ENCODE data around the gene LRRC72.
"Not testable (repeated sequence)": the region's sequence is repeated elsewhere in the genome, so short reads cannot be mapped to it uniquely, and the experiment has no call there.

LRRC72 gene

DNA sequence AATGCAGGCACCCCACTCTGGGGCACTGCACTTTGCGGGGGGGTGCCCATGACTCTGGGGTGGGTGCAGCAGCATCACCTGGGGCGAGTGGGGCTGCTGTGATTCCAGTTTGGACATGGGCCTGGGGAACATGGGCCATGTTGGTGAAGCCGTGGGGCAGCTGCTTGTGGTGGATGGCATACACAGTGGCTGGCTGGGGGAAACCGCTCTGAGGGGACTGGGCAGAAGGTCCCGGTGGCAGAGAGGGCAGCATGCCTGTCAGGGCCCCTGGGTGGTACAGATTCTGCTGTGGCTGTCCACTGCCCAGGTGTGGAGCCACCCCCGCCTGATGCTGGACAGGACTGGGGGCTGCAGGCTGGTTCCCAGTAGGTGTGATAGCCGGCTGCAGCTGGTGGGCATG is 57.2 kb downstream of the LRRC72 start:
- DNase-seq = no peak

DNA sequence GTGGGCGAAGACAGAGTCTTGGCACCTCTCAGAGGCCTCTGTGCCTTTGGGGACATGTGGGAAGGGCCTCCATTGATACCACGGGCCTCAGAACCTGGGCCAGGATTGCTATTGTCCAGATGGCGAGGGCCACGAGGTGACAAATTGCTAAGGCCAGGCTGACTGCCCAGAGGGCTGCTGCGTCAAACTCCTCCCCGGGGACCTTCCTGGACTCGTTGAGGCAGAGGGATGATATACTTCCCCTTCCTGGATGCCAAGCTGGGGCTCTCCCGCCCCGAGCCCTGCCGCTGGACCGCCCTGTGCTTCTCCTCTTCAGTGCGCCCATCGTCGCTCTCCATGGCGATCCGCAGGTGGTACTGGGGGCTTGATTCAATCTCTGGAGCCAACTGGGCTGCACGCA is 58.9 kb downstream of the LRRC72 start:
- DNase-seq = no peak

DNA sequence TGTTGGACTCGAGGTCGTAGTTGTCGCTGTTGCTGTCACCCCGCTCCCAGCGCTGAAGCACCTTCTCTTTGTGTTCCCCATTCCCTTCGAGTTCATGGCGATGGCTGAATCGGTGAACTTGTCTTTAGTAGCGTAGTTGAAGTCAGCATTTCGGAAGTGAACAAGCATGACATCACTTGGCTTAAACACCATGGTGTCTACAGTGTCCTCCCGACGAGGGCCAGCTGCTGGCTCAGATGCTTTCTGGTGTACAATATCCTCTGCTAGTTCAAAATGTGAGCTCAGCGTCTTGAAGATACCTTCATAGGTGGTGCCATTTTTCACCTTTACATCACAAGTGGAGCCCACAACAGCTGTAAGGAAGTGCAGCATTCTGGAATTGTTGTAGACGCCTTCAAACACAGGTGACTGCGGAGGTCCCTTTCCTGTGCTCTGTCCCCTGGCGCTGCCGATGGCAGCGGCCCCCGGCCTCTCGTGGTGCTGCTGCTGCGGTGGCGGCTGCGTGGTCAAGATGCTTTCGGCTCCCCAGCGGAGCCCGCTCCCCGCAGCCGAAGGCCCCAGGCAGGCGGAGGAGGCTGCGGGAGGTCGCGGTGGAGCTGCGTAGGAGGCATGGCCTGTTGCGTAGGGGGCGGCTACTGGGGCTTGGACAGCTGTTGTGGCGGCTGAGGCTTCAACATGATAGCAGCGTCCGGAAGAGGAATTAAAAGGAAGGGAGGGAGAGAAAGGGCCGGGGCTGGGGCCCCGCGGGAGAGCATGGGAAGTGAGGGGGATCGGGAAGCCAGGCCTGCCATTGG is 59.7 kb downstream of the LRRC72 start:
- no peak for DNase-seq

DNA sequence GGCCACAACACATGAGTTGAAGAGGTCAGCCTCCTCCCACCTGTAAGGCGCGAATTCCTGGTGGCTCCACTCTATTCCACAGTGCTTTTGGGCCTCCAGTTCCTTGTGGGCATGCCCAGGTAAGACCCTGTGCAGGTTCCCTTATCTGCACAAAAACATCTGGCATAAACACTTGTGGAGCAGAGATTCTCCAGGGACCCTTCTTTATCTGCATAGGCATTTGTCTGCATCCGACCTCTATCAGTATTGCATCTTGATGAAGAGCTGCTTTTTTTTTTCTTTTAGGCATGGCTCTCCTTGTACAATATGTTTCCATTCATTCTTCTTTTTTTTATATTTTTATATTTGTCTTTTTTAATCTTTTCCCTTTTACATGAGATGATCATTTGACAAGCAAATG is 60.5 kb downstream of the LRRC72 start:
- no peak for DNase-seq

DNA sequence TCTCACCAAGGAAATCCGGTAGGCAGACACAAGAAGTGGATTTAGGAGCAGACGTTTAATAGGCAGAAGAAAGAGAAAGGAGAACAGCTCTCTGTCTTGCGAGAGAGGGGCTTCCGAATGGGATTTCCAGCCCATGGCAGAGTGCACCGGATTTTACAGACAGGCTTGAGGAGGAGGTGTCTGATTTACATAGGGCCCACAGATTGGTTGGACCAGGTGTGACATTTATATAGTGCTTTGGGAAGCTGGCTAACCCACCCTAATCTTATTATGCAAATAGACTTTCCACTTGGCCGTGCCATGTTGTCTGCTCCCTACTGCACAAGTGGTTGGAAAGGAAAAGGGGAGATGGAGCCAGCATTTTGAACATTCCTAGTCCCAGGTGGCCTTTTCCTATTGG is 61.2 kb downstream of the LRRC72 start:
- no peak for DNase-seq

DNA sequence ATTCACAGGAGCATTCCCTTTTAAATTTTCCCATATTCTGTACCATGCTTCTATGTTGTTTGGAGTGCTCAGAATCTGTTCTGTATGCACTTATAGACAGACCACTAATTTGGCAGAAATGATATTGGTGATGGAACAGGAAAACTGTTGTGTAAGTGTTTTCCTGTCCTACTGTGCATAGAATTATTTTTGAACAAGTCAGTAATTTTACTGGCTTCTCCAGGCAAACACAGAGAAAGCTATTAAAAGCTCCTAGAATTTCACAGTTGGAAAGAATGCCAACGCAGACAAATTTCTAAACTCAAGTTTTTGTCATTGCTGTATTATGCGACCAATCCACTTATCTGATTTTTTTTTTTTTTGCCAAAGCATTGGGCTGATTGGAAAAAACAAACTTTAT is 63.3 kb downstream of the LRRC72 start:
- no peak for DNase-seq

DNA sequence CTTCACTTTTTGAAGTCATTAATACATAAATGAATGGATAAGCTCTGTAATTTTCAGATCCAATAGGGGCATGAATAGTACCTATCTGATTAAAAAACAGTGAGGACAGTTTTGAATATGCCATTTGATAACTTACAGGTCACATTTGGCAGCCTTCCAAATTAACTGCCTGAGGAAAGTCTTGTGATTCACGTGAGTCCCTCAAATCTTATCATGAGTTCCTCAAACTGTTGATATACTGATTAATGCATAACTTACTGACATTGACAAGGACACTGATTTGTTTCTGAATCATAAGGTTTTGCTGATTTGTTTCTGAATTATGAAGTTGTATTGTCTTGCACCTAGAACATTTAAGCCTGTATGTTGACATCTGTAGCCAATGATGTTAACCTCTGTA is 63.8 kb downstream of the LRRC72 start:
- no peak for DNase-seq

DNA sequence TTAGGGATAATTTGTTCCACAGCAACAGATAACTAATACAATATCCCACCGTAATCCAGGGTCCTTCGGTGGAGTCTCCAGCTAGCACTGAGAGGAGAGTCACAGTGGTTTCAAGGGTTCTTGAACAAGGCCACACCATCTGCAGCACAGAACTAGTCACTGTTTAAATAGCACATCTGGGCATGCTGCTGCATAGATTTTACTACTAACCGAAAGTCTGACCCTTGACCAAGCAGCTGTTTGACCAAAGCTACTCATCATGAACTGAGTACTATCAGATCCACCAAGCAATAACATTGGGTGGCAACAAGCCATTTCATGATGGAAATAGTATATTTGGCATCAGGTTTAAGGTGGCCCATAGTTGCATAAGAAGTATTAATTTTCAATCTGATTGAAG is 65.8 kb downstream of the LRRC72 start:
- no peak for DNase-seq

DNA sequence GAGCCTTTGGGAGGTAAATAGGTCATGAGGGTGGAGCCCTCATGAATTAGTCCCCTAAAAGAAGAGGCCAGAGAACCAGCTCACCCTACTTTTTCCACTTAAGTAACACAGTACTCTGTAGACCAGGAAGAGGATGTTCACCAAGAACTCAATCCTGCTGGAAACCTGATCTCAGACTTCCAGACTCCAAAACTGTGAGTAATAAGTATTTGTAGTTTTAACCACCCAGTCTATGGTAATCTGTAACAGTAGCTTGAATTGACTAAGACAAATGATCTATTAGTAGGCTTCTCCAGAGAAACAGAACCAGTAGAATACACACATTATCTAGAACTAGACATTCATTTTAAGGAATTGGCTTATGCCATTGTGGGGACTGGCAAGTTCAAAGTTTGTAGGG is 67.4 kb downstream of the LRRC72 start:
- no peak for DNase-seq

DNA sequence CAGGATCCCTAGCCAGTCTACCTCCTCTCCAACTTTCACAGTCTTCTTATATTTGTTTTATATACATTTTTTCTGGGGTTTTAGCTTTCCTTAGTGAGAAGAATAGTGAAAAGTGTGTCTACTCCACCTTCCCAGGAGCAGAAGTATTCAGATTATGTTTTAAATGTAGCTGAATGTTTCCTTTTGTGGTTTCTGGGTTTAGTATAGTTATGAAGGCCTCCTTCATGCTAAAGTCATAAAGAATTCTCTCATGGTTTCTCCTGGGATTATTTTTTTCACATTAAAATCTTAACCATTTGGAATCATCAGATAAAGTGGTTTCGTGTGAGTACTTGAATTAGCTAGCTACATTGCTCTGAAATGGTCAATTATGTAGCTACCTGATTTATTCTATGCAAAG is 68.1 kb downstream of the LRRC72 start:
- no peak for DNase-seq

DNA sequence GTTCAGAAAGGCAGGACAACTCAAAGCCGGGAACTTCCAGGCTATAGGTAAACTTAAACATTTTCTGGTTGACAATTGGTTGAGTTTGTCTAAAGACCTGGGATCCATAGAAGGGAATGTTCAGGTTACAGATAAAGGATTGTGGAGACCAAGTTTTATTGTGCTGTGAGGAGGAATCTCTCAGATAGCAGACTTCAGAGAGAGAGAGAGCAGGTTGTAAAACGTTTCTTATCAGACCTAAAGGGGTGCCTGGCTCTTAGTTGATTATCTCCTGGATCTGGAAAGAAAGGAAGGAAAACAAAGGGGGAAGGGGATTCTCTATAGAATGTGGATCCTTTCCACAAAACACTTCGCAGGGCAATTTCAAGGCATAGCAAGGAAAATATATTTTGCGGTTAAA is 69.0 kb downstream of the LRRC72 start:
- not testable (repeated sequence) for DNase-seq

DNA sequence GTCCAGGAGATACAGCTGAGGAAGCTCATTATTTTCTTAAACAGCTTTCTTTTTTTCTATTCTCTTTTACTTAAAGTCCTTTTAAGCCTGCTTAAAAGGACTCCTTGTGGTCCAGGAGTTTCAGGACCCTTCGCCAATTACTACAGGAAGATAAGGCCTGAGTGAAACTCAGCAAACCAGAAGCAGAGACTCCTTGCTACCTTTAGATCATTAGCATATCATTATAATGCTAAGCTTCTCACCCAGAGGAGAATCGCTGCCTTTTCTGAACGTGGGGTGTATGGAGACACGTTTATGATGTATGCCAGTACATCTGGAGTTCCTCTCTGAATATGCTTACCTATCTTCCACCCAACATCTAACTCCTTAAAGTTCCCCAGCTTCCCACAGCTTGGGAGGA is 71.4 kb downstream of the LRRC72 start:
- no peak for DNase-seq

DNA sequence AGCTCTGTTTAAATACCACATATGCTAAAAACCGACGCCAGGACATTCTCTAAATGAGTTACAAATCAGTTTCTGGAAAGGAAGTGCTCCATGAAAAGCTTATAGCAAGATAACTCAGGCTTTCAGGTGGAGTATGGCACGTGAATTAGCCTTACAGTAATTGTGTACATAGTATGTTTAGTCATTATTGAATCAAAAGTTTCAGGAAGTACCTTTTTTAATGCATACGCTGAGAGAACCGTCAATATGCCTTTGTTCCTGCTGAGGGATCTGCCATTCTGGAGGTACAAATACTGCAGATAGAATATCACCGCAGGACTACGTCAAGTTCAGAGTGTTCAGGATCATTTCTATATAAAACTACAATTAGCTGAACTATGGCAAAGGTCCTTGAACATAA is 73.2 kb downstream of the LRRC72 start:
- DNase-seq = no peak

DNA sequence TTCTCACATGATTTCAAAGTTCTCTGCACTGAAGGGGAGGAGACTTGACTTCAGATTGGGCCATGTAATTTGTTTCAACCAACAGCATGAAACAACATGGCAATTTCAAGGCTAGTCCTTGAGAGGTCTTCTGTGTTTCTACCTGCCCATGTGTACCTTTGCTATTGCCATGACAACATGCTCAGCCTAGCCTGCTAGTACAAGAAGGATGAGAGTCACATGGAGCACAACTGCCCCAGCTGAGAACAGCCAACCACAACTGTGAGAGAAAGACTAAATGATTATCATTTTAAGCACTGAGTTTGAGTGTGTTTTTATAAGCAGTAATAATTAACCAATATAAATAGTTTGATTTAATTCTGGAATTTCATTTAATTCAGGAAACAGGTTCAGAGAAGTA is 77.0 kb downstream of the LRRC72 start:
- no peak for DNase-seq

DNA sequence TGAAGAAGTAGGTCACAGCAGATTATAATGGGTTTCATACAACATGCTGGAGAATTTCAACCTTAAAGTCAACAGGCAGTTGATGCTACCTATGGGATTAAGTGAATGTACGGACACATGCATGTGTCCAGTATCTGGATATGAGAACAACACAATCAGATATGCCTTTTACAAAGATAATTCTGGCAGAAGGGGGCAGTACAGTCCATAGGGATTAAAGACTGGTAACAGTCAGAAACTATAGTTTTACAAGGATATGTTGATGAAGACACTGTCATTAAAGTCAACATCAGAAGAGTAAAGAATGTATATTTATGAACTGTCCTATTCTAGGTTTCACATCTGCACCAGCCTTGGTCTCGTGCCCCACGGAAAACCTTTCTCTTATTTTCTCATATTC is 77.4 kb downstream of the LRRC72 start:
- DNase-seq = no peak

DNA sequence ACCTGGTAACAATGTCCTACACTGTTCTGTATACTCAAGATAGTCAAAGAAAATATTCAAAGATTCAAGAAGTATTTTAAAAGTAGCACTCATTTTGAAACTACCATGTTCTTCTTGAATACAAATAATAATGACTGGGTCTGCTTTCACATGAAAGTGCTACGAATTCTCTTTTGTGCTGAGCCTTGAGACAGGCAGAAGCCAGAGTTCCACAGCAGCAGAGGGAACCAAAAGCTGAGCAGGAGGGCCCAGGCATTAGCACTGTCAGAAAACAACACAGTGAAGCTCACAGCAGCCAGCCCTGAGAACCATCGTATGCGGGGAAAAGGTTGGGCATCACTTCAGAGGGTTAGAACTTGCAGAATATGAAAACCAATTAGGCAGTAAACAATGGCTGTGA is 80.1 kb downstream of the LRRC72 start:
- no peak for DNase-seq

DNA sequence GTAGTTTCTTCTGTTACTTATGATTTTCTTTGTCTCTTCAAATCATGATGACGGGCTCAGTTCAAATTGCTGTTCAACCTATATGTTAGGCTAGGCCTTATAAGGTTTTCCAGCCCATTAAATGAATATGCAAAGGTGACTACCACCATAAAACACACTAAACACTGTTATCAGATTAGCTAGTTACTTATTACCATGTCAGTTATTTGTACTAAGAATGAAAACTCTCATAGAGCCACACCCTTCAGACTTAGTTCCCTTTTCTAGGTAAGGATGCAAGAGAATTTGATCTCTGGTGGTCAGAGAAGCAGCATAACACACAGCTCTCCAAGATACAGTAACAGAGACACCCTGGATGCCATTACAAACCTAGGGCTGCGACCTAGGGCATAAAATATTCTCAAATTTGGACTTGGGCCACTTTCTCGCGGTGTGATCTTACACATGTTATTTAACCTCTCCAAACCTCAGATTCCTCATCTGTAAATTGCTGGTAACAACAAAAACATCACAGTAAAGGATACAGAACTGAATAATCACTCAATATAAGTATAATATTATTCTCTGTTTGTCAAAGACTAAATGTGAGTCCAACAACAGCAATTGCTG is 83.3 kb downstream of the LRRC72 start:
- no peak for DNase-seq

DNA sequence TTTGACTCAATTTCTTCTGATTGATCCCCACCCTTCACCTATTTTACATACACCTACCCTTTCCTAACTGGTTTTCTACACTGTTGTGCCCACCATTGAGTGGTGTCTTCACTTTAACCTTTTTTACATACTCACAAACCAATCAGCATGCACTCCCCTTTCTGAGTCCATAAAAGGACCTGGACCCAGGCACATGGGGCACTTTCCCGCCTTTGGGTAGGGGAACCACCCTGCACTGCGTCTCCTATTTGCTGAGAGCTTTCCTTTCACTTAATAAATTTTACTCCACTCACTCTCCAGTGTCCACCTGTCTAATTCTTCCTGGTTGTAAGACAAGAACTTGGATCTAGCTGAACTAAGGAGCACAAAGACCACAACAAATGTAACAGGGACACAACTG is 85.1 kb downstream of the LRRC72 start:
- no peak for DNase-seq

DNA sequence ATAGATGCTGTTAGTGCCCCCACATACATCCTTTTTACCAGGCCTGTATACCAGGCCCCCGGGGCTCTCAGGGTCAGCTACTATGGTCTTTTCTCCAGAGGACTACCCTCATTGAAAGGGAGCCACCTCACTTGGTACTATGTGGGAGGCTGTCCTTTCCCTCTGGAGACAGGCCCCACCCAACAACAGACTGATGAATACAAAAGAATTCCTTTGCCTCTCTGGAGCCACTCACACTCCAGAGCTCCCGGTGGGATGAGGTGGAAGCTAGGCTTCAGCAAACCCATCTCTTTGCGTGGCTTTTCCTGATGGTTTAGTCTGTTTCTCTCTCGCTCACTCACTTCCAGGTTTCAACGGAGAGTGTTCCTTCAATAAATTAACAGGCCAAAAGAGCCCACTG is 88.6 kb downstream of the LRRC72 start:
- DNase-seq = no peak

DNA sequence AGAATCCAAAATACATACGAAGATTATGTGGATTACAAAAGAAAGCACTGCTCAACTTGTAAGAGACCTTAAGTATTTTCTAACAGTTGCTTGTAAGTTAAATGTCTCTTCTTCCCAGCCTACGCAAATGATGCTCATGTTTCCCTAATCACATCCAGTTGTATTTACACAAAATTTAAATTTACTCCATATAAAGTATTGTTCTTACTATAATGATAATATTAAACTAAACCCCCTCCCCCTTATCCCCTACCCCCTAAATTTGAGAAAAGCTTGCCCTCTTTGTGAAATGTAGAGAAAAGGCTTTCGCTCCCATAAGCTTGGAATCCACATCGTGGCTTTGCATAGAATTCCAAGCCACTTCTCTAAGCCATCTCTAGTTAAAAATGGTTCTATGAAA is 89.5 kb downstream of the LRRC72 start:
- no peak for DNase-seq

DNA sequence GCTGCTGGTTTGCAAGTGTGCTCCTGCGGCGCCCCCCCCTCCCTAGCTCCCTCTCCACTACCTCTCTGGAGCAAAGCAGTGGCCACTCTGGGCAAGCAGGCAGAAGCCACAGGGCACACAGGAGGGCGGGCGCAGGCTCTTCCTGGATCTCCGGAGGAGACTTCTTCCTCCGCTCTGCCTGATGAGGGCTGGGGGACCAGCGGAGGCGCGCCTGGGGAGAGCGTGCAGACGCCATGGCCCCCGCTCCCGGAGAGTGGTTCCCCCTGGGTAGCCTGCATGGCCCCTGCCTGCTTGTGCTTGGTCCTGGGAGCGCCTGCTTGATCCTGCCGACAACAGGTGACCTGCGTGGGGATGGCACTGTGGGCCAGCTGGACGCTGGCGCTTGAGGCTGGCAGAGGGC is 89.9 kb downstream of the LRRC72 start:
- DNase-seq = no peak

DNA sequence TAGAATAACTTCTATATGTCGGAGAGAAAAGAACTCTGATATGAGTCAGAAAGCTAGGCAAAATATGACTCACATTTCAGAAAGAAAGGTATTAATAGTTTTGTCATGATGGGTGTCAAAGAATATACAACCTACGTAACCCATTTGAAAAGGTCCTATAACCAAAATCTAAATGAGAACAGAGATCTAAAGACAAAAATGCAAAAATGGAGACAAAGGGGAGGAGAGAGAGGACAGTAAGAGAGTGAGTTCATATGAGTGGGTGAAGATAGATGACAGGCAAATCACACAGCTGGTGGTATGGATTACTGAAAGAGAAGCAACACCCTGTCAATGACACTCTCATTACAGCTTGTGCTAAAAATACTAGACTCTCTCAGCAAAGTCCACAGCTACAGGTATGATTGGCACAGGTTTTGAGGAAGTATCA is 93.4 kb downstream of the LRRC72 start:
- DNase-seq = no peak

DNA sequence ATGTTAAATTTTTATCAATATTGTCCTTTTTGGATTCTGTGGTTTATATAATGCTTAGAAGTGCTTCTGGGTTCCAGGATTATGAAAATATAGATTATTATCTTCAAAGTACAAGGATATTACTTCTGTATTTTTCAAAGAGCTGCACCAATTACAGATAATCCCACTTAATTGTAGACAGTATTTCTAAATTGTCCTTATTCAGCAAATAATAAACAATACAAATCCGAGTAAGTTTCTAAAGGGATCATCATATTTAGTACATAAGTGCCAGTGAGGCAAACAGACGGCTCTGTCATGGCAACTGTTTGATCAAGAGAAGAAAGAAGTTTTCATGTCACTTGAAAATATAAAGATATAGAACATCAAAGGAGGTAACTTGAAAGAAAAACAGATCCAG is 99.8 kb downstream of the LRRC72 start:
- no peak for DNase-seq

DNA sequence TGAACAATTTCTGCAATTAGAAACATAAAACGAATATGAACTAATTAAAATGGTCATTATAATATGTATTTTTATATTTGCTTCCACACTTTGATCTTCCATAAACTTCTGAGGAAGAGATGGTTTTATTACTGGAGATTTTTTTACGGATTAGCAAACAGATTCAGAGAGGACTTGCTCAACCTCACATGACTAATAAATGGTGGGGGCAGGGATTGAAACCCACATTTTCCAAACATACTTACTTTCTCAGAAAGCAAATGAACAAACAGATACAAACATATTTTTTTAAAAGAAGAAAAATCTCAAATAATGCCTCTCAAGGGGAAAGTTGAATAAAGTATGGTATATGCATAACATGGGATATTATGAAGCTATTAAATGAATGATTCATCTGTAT is 100.6 kb downstream of the LRRC72 start:
- no peak for DNase-seq

DNA sequence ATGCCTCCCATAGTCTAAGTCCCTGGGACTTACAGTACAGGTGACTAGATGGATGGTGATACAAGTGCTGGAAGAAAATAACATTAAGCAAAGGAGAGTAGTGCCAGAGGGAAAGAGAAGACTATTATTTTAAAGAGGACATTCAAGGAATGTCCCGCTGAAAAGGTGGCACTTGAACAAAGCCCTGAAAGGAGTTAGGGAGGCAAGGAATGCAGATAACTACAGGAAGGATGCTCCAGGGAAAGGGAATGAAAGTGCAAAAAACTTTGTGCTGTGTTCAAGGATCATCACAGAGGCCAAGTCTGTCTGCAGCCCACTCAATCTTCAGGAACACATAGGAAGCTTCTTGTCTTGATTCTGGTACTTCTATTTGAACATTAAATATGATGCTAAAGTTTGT is 104.0 kb downstream of the LRRC72 start:
- DNase-seq = no peak

Measured in amniotic stem cell (primary cell).